Omental fat pad (tissue), 4 donors: ENCODE data around the gene ARHGAP26. TPM values are rescaled to one million over a fixed set of nuclear protein-coding genes. Genes with fewer than 3 reads are reported as not detected.
"Not testable (repeated sequence)": the region's sequence is repeated elsewhere in the genome, so short reads cannot be mapped to it uniquely, and the experiment has no call there.

ENCODE experiments used
- ATAC-seq: fragments of 150-250 bp; one replicate; pipeline ENCODE4 v1.9.1; 2016; ENCODE audit warnings: mild to moderate bottlenecking, moderate library complexity; ENCODE audit not compliant: low FRiP score
- DNase-seq: peaks from one replicate; pipeline ENCODE4 v3.0.0-alpha.2; 2019; ENCODE audit warnings: low spot score
- total RNA-seq, 4 donors: library from RNA; depleted of rRNA; stranded (reverse); fragments of >200 nt; gene quantifications; one replicate each; pipeline ENCODE4 v1.1.0, GENCODE V29; 2016
- TF ChIP-seq, protein P1 (sequence below), 3 donors: fragments of 450-650 bp; IDR thresholded peaks; one replicate each; pipeline ENCODE4 v1.5.1; 2016 to 2017; ENCODE audit warnings: antibody characterized with exemption in 3 of 3, mild to moderate bottlenecking in 3 of 3, moderate library complexity in 2 of 3

ARHGAP26 gene
- total RNA-seq, 4 donors from 2014 or later: 40.4 to 134 (median 63.6) TPM

DNA sequence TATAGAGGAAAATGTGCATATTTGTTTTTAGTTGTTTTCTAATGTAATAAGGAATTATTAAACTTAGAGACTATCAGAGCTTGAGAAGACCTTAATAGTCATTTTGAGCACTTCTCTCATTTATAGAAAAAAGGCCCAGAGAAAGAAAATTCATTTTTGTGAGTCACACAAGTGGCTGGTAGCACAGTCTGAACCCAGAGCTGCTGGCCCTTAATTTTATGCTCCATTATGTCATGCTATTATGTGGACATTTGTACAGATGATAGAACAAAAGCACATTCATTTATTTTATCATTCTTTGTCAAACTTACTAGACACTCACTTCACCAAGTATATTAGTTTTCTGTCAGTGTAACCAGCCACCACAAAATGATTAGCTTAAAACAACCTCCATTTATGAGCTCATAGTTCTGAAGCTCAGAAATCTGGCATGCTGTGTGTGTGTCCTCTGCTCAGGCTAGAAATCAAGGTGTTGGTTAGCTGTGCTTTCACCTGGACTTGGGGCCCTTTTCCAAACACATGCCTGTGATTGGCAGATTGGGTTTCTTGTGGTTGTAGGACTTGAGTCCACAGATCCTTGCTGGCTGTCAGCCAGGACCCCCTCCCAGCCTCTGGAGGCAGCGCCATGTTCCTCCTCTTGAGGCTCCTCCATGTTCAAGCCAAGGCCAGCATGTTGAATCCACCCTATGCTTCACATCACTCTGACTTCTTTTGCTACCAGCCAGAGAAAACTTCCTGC, 188.9 kb downstream of the ARHGAP26 start:
- ATAC-seq (no peak), DNase-seq (no peak)
- TF ChIP-seq, protein P1, sequence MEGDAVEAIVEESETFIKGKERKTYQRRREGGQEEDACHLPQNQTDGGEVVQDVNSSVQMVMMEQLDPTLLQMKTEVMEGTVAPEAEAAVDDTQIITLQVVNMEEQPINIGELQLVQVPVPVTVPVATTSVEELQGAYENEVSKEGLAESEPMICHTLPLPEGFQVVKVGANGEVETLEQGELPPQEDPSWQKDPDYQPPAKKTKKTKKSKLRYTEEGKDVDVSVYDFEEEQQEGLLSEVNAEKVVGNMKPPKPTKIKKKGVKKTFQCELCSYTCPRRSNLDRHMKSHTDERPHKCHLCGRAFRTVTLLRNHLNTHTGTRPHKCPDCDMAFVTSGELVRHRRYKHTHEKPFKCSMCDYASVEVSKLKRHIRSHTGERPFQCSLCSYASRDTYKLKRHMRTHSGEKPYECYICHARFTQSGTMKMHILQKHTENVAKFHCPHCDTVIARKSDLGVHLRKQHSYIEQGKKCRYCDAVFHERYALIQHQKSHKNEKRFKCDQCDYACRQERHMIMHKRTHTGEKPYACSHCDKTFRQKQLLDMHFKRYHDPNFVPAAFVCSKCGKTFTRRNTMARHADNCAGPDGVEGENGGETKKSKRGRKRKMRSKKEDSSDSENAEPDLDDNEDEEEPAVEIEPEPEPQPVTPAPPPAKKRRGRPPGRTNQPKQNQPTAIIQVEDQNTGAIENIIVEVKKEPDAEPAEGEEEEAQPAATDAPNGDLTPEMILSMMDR (IDR thresholded peaks at IDR 0.05): no peak

DNA sequence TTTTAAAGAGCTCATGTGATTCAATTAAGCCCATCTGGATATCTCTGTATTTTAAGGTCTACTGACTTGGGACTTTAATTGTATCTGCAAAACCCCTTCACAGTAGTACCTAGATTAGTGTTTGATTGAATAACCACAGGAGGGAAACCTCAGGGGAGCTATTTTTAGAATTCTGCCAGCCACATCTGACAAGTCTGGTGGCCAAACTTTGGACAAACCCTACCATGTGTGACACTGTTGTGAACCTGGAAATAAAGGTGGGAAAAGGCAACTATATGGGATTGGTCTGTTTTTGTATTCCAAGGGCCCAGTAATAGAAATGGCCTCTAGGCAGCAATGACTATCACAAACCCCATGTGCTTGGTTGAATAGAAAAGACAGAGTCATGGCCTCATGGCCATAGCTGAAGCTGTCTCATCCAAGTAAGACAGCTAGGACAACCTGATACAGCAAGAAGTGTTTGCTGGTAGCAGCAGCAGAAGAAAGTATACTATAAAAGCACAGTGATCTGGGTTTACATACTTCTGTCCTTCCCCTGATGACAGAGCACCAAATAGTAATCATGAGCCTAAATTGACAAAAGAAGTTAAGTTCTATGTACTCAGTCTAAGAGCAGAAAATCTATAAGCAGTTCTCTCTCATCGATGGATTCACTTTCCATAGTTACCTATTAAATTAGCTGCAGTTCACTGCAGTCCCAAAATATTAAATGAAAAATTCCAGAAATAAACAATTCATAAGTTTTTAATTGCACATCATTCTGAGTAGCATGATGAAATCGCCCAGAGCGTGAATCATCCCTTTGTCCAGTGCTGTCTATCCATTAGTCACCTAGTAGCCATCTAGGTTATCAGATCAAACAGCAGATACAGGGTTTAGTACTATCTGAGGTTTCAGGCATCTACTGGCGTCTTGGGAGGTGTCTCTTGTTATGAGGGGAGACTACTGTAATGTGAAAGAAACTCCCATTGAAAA, 189.8 kb downstream of the ARHGAP26 start:
- DNase-seq (no peak), ATAC-seq (peak; percentile 49)
- TF ChIP-seq, protein P1 (IDR thresholded peaks at IDR 0.05): no peak

DNA sequence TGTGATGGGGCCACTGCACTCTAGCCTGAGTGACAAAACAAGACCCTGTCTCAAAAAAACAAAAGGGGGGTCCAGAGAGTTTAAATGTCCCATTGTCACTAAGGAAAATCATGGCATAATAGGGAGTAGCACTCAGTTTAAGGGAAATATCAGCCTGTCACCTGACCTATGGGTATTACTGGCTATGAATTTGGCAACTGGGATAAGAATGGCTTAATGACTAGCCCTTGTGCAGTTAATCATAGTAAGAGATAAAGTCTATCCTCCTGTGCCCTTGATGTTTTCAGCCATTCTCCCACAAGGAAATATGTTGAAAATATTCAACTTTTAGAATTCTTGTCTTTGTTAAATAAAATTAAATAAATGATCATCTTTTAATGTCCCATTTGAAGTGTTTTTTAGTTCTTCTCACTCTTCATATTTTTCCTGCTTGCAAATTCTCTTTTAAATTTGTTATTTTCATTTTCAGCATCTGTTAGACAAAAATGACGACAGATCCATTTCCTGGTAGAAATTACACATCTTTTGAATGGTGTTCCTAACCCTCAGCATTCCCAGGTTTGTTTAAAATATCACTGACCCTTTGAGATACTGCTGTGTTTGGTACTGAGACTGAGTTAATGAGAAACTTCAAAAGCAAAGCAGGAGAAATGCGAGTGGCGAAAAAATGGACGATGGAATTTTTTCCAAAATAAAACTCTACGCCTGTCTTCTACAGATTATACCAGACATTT, 191.4 kb downstream of the ARHGAP26 start:
- ATAC-seq (no peak), DNase-seq (no peak)

DNA sequence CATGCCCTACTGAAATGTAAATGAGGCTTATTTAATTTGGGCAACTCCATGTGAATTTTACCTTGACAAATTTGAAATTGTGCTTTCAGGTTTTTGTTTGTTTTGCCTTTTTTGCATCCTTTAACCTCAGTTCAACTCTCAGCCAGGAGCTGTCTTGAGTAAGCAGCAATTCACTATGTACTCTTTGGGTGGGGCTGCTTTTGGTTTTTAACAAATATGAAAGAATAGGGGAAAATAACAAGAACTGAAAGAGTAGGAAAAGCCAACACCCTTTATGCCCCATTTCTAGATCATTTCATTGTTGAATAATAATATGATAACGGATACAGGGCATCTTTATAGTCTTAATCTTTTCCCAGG, 192.0 kb downstream of the ARHGAP26 start:
- ATAC-seq (no peak), DNase-seq (no peak)
- TF ChIP-seq, protein P1 (IDR thresholded peaks at IDR 0.05): no peak

More for the DNA sequence above, 191.4 kb downstream of the ARHGAP26 start:
- TF ChIP-seq, protein P1 (IDR thresholded peaks at IDR 0.05): no peak

DNA sequence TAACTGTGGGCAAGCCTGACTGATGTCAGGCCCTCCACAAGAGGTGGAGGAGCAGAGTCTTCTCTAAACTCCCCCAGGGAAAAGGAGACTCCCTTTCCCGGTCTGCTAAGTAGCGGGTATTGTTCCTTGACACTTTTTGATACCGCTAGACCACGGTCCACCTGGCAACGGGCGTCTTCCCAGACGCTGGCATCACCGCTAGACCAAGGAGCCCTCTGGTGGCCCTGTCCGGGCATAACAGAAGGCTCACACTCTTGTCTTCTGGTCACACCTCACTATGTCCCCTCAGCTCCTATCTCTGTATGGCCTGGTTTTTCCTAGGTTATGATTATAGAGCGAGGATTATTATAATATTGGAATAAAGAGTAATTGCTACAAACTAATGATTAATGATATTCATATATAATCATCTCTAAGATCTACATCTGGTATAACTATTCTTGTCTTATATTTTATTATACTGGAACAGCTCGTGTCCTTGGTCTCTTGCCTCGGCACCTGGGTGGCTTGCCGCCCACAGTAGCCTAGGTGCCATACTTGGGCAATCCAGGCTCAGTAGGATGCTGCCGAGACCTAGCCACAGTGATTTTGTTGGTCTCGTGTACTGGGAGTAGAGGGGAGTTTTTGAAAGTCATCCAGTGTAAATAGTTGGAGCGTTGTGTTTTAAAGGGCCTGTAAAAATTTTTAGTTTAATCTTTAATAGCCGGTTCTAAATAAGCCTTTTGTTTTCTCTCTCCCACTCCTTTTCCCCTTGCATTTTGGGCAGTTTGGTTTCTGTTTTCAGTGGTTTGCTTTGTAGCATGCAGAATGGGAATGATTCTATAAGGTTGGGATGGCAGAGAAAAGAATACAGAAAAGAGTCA, 195.3 kb downstream of the ARHGAP26 start:
- ATAC-seq, DNase-seq: not testable (repeated sequence)

DNA sequence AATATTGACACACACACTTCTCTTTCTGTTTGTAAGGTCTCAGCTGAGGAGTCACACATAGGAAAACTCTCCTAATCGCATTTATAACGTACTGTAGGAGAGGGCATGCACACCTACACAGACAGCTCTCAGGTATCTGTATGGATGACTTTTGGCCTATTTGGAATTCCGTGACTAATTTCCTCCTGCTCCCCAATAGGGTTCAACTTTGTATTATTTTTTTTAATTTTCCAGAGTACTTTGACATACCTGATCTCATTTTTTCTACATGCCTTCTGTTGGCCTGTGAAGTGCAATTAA, 195.9 kb downstream of the ARHGAP26 start:
- TF ChIP-seq, protein P1 (IDR thresholded peaks at IDR 0.05): no peak
- no peak for DNase-seq
- ATAC-seq: no peak
